ENCODE data around the gene ZCCHC24. TPM values are rescaled to one million over a fixed set of nuclear protein-coding genes. Genes with fewer than 3 reads are reported as not detected.

Gene ZCCHC24
- total RNA-seq, 2 donors from 2014 or later, result 14.0 to 19.8 TPM

DNA sequence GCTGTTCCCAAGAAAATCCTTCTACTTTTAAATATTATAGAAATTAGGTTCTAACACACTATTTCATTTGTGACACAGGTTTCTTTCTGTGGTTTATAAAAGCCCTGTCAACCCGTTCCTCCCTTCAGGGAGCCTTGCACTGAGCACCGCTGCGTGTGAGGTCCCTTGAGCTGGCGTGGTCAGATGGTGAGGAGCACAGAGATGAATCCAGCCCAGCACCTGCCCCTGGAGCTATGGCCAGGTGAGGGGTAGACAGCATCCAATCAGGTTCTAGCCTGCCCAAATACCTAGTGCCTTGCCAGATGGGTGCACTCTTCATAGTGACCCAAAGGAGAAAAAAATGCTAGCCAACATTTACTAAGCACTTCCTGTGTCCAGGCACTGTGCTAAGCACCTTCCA lies 15.7 kb downstream of the ZCCHC24 start:
- TF ChIP-seq, protein P1, sequence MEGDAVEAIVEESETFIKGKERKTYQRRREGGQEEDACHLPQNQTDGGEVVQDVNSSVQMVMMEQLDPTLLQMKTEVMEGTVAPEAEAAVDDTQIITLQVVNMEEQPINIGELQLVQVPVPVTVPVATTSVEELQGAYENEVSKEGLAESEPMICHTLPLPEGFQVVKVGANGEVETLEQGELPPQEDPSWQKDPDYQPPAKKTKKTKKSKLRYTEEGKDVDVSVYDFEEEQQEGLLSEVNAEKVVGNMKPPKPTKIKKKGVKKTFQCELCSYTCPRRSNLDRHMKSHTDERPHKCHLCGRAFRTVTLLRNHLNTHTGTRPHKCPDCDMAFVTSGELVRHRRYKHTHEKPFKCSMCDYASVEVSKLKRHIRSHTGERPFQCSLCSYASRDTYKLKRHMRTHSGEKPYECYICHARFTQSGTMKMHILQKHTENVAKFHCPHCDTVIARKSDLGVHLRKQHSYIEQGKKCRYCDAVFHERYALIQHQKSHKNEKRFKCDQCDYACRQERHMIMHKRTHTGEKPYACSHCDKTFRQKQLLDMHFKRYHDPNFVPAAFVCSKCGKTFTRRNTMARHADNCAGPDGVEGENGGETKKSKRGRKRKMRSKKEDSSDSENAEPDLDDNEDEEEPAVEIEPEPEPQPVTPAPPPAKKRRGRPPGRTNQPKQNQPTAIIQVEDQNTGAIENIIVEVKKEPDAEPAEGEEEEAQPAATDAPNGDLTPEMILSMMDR (IDR thresholded peaks at IDR 0.05), result no peak
- no peak for TF ChIP-seq POLR2A (IDR thresholded peaks at IDR 0.05)
- Histone ChIP-seq H3K27ac (no peak overlapping the region), H3K4me1 (peaks cover 8% of the 10 kb centered on the region), H3K36me3 (replicated peaks in 1 of 2; ENCODE audit: insufficient read depth in 1 of 2, low read depth in 2 of 2) (no peaks in the 10 kb centered on the region), H3K4me3 (no peak overlapping the region), H3K27me3 (no peaks in the 10 kb centered on the region), H3K9me3 (no peaks in the 10 kb centered on the region)
- WGBS, 2 donors, result 89 to 92% methylated on average over 4 of the region's 4 CpGs
- DNase-seq, result no peak
- no peak for ATAC-seq
- intact Hi-C loops (cut with DNase I), result no loop called here

- no peak for TF ChIP-seq POLR2A (IDR thresholded peaks at IDR 0.05)
- TF ChIP-seq, protein P1 (IDR thresholded peaks at IDR 0.05), result no peak
- no peak overlapping the region for H3K27ac ChIP-seq
- intact Hi-C loops (cut with DNase I), result no loop called here
- H3K4me3 ChIP-seq, result no peak overlapping the region
- no peaks in the 10 kb centered on the region for H3K27me3 ChIP-seq
- DNase-seq (no peak), ATAC-seq (no peak)
- WGBS, 2 donors, result 95 to 98% methylated on average over 3 of the region's 3 CpGs
- H3K36me3 ChIP-seq (replicated peaks in 1 of 2; ENCODE audit: insufficient read depth in 1 of 2, low read depth in 2 of 2), result no peaks in the 10 kb centered on the region
- H3K9me3 ChIP-seq, result no peaks in the 10 kb centered on the region
- peaks cover 17% of the 10 kb centered on the region for H3K4me1 ChIP-seq
Measured at GRCh38 chr10:79427965-79428364, 17.5 kb downstream of the ZCCHC24 start.

GRCh38 chr10:79425074-79425532 lies 20.3 kb downstream of the ZCCHC24 start:
- ATAC-seq, result peak; percentile 6
- Histone ChIP-seq H3K4me1 (peaks cover 17% of the 10 kb centered on the region), H3K27me3 (no peaks in the 10 kb centered on the region), H3K36me3 (replicated peaks in 1 of 2; ENCODE audit: insufficient read depth in 1 of 2, low read depth in 2 of 2) (no peaks in the 10 kb centered on the region), H3K27ac (peak overlapping the region; percentile 44 to 75 (median 54)), H3K4me3 (no peak overlapping the region), H3K9me3 (no peaks in the 10 kb centered on the region)
- intact Hi-C loops (cut with DNase I), result no loop called here
- no peak for DNase-seq
- TF ChIP-seq POLR2A (IDR thresholded peaks at IDR 0.05), result no peak
- TF ChIP-seq, protein P1 (IDR thresholded peaks at IDR 0.05), result no peak
- 60 to 67% methylated on average over 3 to 5 of the region's 5 CpGs for WGBS, 2 donors

GRCh38 chr10:79424221-79425073 lies 21.0 kb downstream of the ZCCHC24 start:
- no peak for TF ChIP-seq POLR2A (IDR thresholded peaks at IDR 0.05)
- TF ChIP-seq, protein P1 (IDR thresholded peaks at IDR 0.05), result no peak
- Histone ChIP-seq H3K27ac (peak overlapping the region; percentile 44 to 75 (median 54)), H3K27me3 (no peaks in the 10 kb centered on the region), H3K4me3 (no peak overlapping the region), H3K4me1 (peaks cover 17% of the 10 kb centered on the region), H3K36me3 (replicated peaks in 1 of 2; ENCODE audit: insufficient read depth in 1 of 2, low read depth in 2 of 2) (no peaks in the 10 kb centered on the region), H3K9me3 (no peaks in the 10 kb centered on the region)
- WGBS, 2 donors, result 55 to 64% methylated on average over 10 to 11 of the region's 11 CpGs
- peak; percentile 60 to 76 (median 68) for DNase-seq
- intact Hi-C loops (cut with DNase I), result no loop called here
- peak; percentile 89 for ATAC-seq
